Suprapubic skin (tissue), 4 donors: Measurements from ENCODE around the gene LOXHD1. TPM values are rescaled to one million over a fixed set of nuclear protein-coding genes. Genes with fewer than 3 reads are reported as not detected.

ENCODE experiments used
- DNase-seq, 2 donors: peaks; one replicate each; pipeline ENCODE4 v3.0.0-alpha.2; 2019; ENCODE audit warnings: low spot score in 2 of 2
- H3K27ac ChIP-seq: fragments of 200-600 bp; sonication (generic); one replicate; pipeline ENCODE4 v1.5.1; 2019
- H3K27me3 ChIP-seq: fragments of 200-600 bp; sonication (generic); one replicate; pipeline ENCODE4 v1.5.1; 2019
- H3K36me3 ChIP-seq: fragments of 200-600 bp; sonication (generic); one replicate; pipeline ENCODE4 v1.5.1; 2019
- H3K4me1 ChIP-seq: fragments of 200-600 bp; sonication (generic); one replicate; pipeline ENCODE4 v1.5.1; 2019
- H3K4me3 ChIP-seq: fragments of 200-600 bp; sonication (generic); one replicate; pipeline ENCODE4 v1.5.1; 2019; ENCODE audit warnings: mild to moderate bottlenecking
- H3K9me3 ChIP-seq: fragments of 200-600 bp; sonication (generic); one replicate; pipeline ENCODE4 v1.5.1; 2019
- CTCF ChIP-seq, 2 donors: fragments of 200-600 bp in 1 of 2; fragments of 450-650 bp in 1 of 2; sonication (generic) in 1 of 2; IDR thresholded peaks; one replicate each; pipeline ENCODE4 v1.5.1; 2016 to 2019; ENCODE audit warnings: antibody characterized with exemption in 2 of 2, mild to moderate bottlenecking in 1 of 2, moderate library complexity in 1 of 2
- EP300 ChIP-seq: sonication (generic); formaldehyde crosslinking; IDR thresholded peaks from one replicate; pipeline ENCODE4 v1.6.1; 2017; ENCODE audit warnings: antibody characterized with exemption
- POLR2A ChIP-seq, 2 donors: fragments of 450-650 bp; IDR thresholded peaks; one replicate each; pipeline ENCODE4 v1.6.1; 2017; ENCODE audit warnings: antibody characterized with exemption in 2 of 2, mild to moderate bottlenecking in 2 of 2, moderate library complexity in 2 of 2
- POLR2AphosphoS5 ChIP-seq, 3 donors: sonication (generic); formaldehyde crosslinking; IDR thresholded peaks; one replicate each; pipeline ENCODE4 v1.6.1; 2017; ENCODE audit warnings: antibody characterized with exemption in 3 of 3
- WGBS: methylation state at CpG from one replicate; pipeline ENCODE4 v1.1.5; 2018; 5-methylcytosine and 5-hydroxymethylcytosine counted together
- total RNA-seq, 4 donors: library from RNA; depleted of rRNA; stranded (reverse); fragments of >200 nt; gene quantifications; one replicate each; pipeline ENCODE4 v1.1.0, GENCODE V29; 2016

The LOXHD1 gene
- total RNA-seq, 4 donors from 2014 or later = 0.16 to 0.30 (median 0.18) TPM; not detected in 1

GRCh38 chr18:46459789-46460455, 197.1 kb downstream of the LOXHD1 start:
- Histone ChIP-seq H3K9me3 (no peaks in the 10 kb centered on the region), H3K36me3 (no peaks in the 10 kb centered on the region), H3K4me3 (no peak overlapping the region), H3K27ac (no peak overlapping the region), H3K4me1 (no peaks in the 10 kb centered on the region), H3K27me3 (no peaks in the 10 kb centered on the region)
- WGBS = 88% methylated on average over 19 of the region's 19 CpGs
- DNase-seq = no peak
- no peak for TF ChIP-seq POLR2AphosphoS5 (IDR thresholded peaks at IDR 0.05)
- no peak for TF ChIP-seq CTCF (IDR thresholded peaks at IDR 0.05)

DNA sequence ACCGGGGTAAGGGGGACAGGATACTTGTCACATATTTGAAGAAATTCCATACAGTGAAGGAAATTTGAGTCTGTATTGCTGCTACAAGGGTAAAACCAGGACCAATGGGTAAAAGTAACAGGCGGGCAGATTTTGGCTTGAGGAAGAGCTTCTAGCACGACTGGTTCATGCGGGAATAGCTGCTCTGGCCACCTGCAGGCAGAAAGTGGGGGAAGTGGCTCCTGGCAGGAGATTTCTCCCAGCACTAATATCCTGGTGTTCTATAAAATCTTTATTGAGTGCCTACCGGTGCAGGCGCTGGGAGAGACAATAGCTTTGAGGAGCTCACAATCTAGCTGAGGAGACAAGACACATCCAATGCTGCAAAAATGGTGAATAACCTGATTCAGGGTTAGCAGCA, 198.5 kb downstream of the LOXHD1 start:
- Histone ChIP-seq H3K4me1 (no peaks in the 10 kb centered on the region), H3K4me3 (no peak overlapping the region), H3K27ac (no peak overlapping the region), H3K9me3 (no peaks in the 10 kb centered on the region), H3K27me3 (no peaks in the 10 kb centered on the region), H3K36me3 (no peaks in the 10 kb centered on the region)
- 67% methylated on average over 6 of the region's 6 CpGs for WGBS
- TF ChIP-seq POLR2A (IDR thresholded peaks at IDR 0.05) = no peak
- no peak for TF ChIP-seq CTCF (IDR thresholded peaks at IDR 0.05)
- TF ChIP-seq EP300 = no peak
- no peak for TF ChIP-seq POLR2AphosphoS5 (IDR thresholded peaks at IDR 0.05)
- no peak for DNase-seq

- Histone ChIP-seq H3K4me1 (no peaks in the 10 kb centered on the region), H3K4me3 (no peak overlapping the region), H3K27ac (no peak overlapping the region), H3K27me3 (no peaks in the 10 kb centered on the region), H3K9me3 (no peaks in the 10 kb centered on the region), H3K36me3 (no peaks in the 10 kb centered on the region)
- no peak for DNase-seq
- WGBS = 94% methylated on average over 10 of the region's 13 CpGs
- no peak for TF ChIP-seq EP300
- no peak for TF ChIP-seq POLR2A (IDR thresholded peaks at IDR 0.05)
- no peak for TF ChIP-seq CTCF (IDR thresholded peaks at IDR 0.05)
- no peak for TF ChIP-seq POLR2AphosphoS5 (IDR thresholded peaks at IDR 0.05)
Measured at GRCh38 chr18:46456691-46457090, 200.3 kb downstream of the LOXHD1 start.

- DNase-seq = no peak
- WGBS = 93% methylated on average over 6 of the region's 6 CpGs
- Histone ChIP-seq H3K27ac (no peak overlapping the region), H3K9me3 (peaks cover 7% of the 10 kb centered on the region), H3K4me1 (no peaks in the 10 kb centered on the region), H3K36me3 (no peaks in the 10 kb centered on the region), H3K4me3 (no peak overlapping the region), H3K27me3 (no peaks in the 10 kb centered on the region)
- TF ChIP-seq POLR2A (IDR thresholded peaks at IDR 0.05) = no peak
- TF ChIP-seq EP300 = no peak
- no peak for TF ChIP-seq CTCF (IDR thresholded peaks at IDR 0.05)
- no peak for TF ChIP-seq POLR2AphosphoS5 (IDR thresholded peaks at IDR 0.05)
Measured at GRCh38 chr18:46452820-46453219, 204.2 kb downstream of the LOXHD1 start.

DNA sequence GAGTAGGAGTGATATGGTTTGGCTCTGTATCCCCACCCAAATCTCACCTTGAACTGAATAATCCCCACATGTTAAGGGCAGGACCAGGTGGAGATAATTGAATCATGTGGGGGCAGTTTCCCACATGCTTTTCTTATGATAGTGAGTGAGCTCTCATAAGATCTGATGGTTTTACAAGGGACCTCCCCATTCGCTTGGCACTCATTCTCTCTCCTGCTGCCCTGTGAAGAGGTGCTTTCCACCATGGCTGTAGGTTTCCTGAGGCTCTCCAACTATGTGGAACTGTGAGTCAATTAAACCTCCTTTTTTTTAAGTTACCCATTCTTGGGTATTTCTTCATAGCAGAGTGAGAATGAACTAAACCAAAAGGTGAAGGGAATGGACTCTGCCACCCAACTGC, 207.5 kb downstream of the LOXHD1 start:
- H3K36me3 ChIP-seq = no peaks in the 10 kb centered on the region
- no peak for TF ChIP-seq POLR2A (IDR thresholded peaks at IDR 0.05)
- TF ChIP-seq CTCF (IDR thresholded peaks at IDR 0.05) = no peak
- no peak for TF ChIP-seq POLR2AphosphoS5 (IDR thresholded peaks at IDR 0.05)
- no peak for TF ChIP-seq EP300
- no peak overlapping the region for H3K27ac ChIP-seq
- DNase-seq = no peak
- H3K4me1 ChIP-seq = no peaks in the 10 kb centered on the region
- H3K9me3 ChIP-seq = peaks cover 7% of the 10 kb centered on the region
- no peak overlapping the region for H3K4me3 ChIP-seq
- H3K27me3 ChIP-seq = no peaks in the 10 kb centered on the region
- no CpG with 5 or more reads among the region's 1 CpG for WGBS
